ENCODE data around the gene LCK. TPM values are rescaled to one million over a fixed set of nuclear protein-coding genes. Genes with fewer than 3 reads are reported as not detected.

LCK gene
- total and polyA plus RNA-seq, 9 of the 15 experiments (the other 6 are each of a cell fraction or from before 2014, with no cell fraction given): 0.04 to 0.47 (median 0.13) TPM; not detected in 6

DNA sequence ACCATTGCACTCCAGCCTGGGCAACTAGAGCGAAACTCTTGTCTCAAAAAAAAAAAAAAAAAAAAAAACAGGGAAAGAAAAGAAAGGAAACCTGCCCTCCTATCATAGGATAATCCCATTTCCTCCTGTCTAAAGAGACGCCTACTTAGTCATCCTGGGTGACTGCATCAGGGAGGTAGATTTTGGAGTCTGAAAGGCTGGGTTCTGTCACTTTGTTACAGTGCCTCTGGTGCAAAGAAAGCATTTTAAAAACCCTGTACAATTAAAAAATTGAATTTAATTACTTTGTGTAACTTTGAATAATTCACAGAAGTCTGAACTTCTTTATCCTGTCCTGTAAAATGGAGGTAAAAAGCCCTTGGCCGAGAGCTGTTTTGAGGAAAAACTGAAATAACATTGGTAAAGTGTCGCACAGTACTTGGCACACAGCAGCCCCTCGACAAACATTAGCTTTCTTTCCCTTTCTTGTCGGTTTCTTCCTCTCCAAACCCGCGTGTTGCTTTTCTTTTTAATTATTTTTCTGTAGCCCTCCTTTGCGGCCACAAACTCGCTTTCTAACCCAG lies 40.2 kb downstream of the LCK start (continued):
- TF ChIP-seq, protein P1, sequence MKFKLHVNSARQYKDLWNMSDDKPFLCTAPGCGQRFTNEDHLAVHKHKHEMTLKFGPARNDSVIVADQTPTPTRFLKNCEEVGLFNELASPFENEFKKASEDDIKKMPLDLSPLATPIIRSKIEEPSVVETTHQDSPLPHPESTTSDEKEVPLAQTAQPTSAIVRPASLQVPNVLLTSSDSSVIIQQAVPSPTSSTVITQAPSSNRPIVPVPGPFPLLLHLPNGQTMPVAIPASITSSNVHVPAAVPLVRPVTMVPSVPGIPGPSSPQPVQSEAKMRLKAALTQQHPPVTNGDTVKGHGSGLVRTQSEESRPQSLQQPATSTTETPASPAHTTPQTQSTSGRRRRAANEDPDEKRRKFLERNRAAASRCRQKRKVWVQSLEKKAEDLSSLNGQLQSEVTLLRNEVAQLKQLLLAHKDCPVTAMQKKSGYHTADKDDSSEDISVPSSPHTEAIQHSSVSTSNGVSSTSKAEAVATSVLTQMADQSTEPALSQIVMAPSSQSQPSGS (CRISPR knock-in tag; IDR thresholded peaks at IDR 0.05): no peak
- no peak for TF ChIP-seq RHOXF2B (CRISPR knock-in tag; conservative IDR thresholded peaks at IDR 0.05)
- TF ChIP-seq, protein P2, sequence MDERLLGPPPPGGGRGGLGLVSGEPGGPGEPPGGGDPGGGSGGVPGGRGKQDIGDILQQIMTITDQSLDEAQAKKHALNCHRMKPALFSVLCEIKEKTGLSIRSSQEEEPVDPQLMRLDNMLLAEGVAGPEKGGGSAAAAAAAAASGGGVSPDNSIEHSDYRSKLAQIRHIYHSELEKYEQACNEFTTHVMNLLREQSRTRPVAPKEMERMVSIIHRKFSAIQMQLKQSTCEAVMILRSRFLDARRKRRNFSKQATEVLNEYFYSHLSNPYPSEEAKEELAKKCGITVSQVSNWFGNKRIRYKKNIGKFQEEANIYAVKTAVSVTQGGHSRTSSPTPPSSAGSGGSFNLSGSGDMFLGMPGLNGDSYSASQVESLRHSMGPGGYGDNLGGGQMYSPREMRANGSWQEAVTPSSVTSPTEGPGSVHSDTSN (CRISPR knock-in tag; IDR thresholded peaks at IDR 0.05; ENCODE audit: low read depth): no peak
- TF ChIP-seq, protein P2 (tag; conservative IDR thresholded peaks at IDR 0.05; ENCODE audit: low read depth): no peak
- TF ChIP-seq NFRKB (IDR thresholded peaks at IDR 0.05; ENCODE audit: low read depth): no peak; the same call in none of the 2 replicates
- TF ChIP-seq, protein P3, sequence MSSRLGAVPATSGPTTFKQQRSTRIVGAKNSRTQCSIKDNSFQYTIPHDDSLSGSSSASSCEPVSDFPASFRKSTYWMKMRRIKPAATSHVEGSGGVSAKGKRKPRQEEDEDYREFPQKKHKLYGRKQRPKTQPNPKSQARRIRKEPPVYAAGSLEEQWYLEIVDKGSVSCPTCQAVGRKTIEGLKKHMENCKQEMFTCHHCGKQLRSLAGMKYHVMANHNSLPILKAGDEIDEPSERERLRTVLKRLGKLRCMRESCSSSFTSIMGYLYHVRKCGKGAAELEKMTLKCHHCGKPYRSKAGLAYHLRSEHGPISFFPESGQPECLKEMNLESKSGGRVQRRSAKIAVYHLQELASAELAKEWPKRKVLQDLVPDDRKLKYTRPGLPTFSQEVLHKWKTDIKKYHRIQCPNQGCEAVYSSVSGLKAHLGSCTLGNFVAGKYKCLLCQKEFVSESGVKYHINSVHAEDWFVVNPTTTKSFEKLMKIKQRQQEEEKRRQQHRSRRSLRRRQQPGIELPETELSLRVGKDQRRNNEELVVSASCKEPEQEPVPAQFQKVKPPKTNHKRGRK (tag; IDR thresholded peaks at IDR 0.05): peak; percentile 24; the same call in 1 of the 2 replicates
- TF ChIP-seq ZNF589 (CRISPR knock-in tag; IDR thresholded peaks at IDR 0.05; ENCODE audit: low read depth): peak; percentile 56; the same call in 1 of the 2 replicates
- no peak for TF ChIP-seq ZNF76 (CRISPR knock-in tag; IDR thresholded peaks at IDR 0.05; ENCODE audit: borderline replicate concordance)
- peak in 1 of 2 experiments; percentile 84; a peak in 1 of 4 replicates for TF ChIP-seq SRF (CRISPR knock-in tag; IDR thresholded peaks at IDR 0.05)
- TF ChIP-seq, protein P4, sequence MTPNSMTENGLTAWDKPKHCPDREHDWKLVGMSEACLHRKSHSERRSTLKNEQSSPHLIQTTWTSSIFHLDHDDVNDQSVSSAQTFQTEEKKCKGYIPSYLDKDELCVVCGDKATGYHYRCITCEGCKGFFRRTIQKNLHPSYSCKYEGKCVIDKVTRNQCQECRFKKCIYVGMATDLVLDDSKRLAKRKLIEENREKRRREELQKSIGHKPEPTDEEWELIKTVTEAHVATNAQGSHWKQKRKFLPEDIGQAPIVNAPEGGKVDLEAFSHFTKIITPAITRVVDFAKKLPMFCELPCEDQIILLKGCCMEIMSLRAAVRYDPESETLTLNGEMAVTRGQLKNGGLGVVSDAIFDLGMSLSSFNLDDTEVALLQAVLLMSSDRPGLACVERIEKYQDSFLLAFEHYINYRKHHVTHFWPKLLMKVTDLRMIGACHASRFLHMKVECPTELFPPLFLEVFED (CRISPR knock-in tag; conservative IDR thresholded peaks at IDR 0.05): no peak
- no peak for TF ChIP-seq HEY1 (CRISPR knock-in tag; IDR thresholded peaks at IDR 0.05; ENCODE audit: borderline replicate concordance)
- TF ChIP-seq, protein P5, sequence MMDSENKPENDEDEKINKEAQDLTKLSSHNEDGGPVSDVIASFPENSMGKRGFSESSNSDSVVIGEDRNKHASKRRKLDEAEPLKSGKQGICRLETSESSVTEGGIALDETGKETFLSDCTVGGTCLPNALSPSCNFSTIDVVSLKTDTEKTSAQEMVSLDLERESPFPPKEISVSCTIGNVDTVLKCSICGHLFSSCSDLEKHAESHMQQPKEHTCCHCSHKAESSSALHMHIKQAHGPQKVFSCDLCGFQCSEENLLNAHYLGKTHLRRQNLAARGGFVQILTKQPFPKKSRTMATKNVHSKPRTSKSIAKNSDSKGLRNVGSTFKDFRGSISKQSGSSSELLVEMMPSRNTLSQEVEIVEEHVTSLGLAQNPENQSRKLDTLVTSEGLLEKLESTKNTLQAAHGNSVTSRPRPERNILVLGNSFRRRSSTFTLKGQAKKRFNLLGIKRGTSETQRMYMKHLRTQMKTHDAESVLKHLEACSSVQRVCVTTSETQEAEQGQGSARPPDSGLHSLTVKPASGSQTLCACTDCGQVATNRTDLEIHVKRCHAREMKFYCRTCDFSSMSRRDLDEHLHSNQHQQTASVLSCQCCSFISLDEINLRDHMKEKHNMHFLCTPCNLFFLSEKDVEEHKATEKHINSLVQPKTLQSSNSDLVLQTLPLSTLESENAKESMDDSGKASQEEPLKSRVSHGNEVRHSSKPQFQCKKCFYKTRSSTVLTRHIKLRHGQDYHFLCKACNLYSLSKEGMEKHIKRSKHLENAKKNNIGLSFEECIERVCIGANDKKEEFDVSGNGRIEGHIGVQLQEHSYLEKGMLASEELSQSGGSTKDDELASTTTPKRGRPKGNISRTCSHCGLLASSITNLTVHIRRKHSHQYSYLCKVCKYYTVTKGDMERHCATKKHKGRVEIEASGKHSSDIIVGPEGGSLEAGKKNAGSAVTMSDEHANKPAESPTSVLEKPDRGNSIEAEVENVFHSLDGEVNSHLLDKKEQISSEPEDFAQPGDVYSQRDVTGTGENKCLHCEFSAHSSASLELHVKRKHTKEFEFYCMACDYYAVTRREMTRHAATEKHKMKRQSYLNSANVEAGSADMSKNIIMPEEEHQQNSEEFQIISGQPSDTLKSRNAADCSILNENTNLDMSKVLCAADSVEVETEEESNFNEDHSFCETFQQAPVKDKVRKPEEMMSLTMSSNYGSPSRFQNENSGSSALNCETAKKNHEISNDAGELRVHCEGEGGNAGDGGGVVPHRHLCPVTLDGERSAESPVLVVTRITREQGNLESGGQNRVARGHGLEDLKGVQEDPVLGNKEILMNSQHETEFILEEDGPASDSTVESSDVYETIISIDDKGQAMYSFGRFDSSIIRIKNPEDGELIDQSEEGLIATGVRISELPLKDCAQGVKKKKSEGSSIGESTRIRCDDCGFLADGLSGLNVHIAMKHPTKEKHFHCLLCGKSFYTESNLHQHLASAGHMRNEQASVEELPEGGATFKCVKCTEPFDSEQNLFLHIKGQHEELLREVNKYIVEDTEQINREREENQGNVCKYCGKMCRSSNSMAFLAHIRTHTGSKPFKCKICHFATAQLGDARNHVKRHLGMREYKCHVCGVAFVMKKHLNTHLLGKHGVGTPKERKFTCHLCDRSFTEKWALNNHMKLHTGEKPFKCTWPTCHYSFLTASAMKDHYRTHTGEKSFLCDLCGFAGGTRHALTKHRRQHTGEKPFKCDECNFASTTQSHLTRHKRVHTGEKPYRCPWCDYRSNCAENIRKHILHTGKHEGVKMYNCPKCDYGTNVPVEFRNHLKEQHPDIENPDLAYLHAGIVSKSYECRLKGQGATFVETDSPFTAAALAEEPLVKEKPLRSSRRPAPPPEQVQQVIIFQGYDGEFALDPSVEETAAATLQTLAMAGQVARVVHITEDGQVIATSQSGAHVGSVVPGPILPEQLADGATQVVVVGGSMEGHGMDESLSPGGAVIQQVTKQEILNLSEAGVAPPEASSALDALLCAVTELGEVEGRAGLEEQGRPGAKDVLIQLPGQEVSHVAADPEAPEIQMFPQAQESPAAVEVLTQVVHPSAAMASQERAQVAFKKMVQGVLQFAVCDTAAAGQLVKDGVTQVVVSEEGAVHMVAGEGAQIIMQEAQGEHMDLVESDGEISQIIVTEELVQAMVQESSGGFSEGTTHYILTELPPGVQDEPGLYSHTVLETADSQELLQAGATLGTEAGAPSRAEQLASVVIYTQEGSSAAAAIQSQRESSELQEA (IDR thresholded peaks at IDR 0.05; ENCODE audit: low read depth): no peak

All from K562 (cell line).